Measurements from ENCODE around the gene HIVEP1.
A peak's percentile ranks its signal among the peaks of the same experiment; 100 is the strongest.

HIVEP1 gene

GRCh38 chr6:12047304-12047703, 35.2 kb downstream of the HIVEP1 start:
- H3K4me3 ChIP-seq (ENCODE audit: low read depth, low read length): no peak overlapping the region
- ChIA-PET POLR2A (no interaction called here), CTCF (interaction anchor here (1.1 to 1.2 kb wide), 3 partner anchors 13 to 240 kb away, joined by 3 read pairs; no protein-coding TSS in a partner anchor)
- TF ChIP-seq CTCF (IDR thresholded peaks at IDR 0.05; ENCODE audit: insufficient read depth, low read length, missing control alignments): no peak
- DNase-seq (ENCODE audit: low read depth, low spot score): no peak

GRCh38 chr6:12047792-12048432, 35.8 kb downstream of the HIVEP1 start:
- no peak for DNase-seq (ENCODE audit: low read depth, low spot score)
- H3K4me3 ChIP-seq (ENCODE audit: low read depth, low read length): no peak overlapping the region
- TF ChIP-seq CTCF (IDR thresholded peaks at IDR 0.05; ENCODE audit: insufficient read depth, low read length, missing control alignments): no peak
- ChIA-PET CTCF (interaction anchor here (1.1 to 1.2 kb wide), 2 partner anchors 13 to 239 kb away, joined by 3 read pairs; no protein-coding TSS in a partner anchor), POLR2A (no interaction called here)

- no peak for TF ChIP-seq CTCF (IDR thresholded peaks at IDR 0.05; ENCODE audit: insufficient read depth, low read length, missing control alignments)
- H3K4me3 ChIP-seq (ENCODE audit: low read depth, low read length): no peak overlapping the region
- no peak for DNase-seq (ENCODE audit: low read depth, low spot score)
- ChIA-PET POLR2A (no interaction called here), CTCF (no interaction called here)
Measured at GRCh38 chr6:12048609-12049008, 36.5 kb downstream of the HIVEP1 start.

GRCh38 chr6:12049165-12049564, 37.1 kb downstream of the HIVEP1 start:
- TF ChIP-seq CTCF (IDR thresholded peaks at IDR 0.05; ENCODE audit: insufficient read depth, low read length, missing control alignments): no peak
- ChIA-PET POLR2A (no interaction called here), CTCF (interaction anchor here (1.5 kb wide), 1 partner anchor 10 kb away, joined by 3 read pairs; no protein-coding TSS in a partner anchor)
- DNase-seq (ENCODE audit: low read depth, low spot score): no peak
- no peak overlapping the region for H3K4me3 ChIP-seq (ENCODE audit: low read depth, low read length)

GRCh38 chr6:12051861-12052368, 39.8 kb downstream of the HIVEP1 start:
- peak; percentile 36 for DNase-seq (ENCODE audit: low read depth, low spot score)
- CTCF ChIA-PET: interaction anchor here (0.8 to 1.4 kb wide), 5 partner anchors 14 to 467 kb away, joined by 3 read pairs; no protein-coding TSS in a partner anchor
- POLR2A ChIA-PET: no interaction called here
- no peak overlapping the region for H3K4me3 ChIP-seq (ENCODE audit: low read depth, low read length)
- TF ChIP-seq CTCF (IDR thresholded peaks at IDR 0.05; ENCODE audit: insufficient read depth, low read length, missing control alignments): no peak

GRCh38 chr6:12058172-12058961, 46.3 kb downstream of the HIVEP1 start:
- CTCF ChIA-PET: no interaction called here
- DNase-seq (ENCODE audit: low read depth, low spot score): no peak
- POLR2A ChIA-PET: no interaction called here
- TF ChIP-seq CTCF (IDR thresholded peaks at IDR 0.05; ENCODE audit: insufficient read depth, low read length, missing control alignments): no peak
- H3K4me3 ChIP-seq (ENCODE audit: low read depth, low read length): no peak overlapping the region
